Liver (tissue), 9 donors: ENCODE results near the gene UHMK1. TPM values are rescaled to one million over a fixed set of nuclear protein-coding genes. Genes with fewer than 3 reads are reported as not detected.

Experiments used
- DNase-seq: peaks from one replicate; pipeline ENCODE4 v3.0.0-alpha.2; 2017; ENCODE audit warnings: low spot score
- H3K27ac ChIP-seq, 2 donors: one replicate each; pipeline ENCODE4 v1.7.0; 2013; ENCODE audit warnings: inconsistent platforms in 2 of 2, low read length in 2 of 2, control low read depth in 1 of 2, low read depth in 1 of 2, mild to moderate bottlenecking in 1 of 2
- H3K27me3 ChIP-seq, 4 donors: one replicate each; pipeline versions ENCODE4 v1.6.1 to v1.7.0; 2013; ENCODE audit warnings: low read length in 3 of 4, inconsistent platforms in 1 of 4, mild to moderate bottlenecking in 1 of 4, moderate library complexity in 1 of 4; ENCODE audit not compliant: control insufficient read depth in 4 of 4, insufficient read depth in 4 of 4
- H3K36me3 ChIP-seq, 4 donors: one replicate each; pipeline versions ENCODE4 v1.6.1 to v1.7.0; 2013; ENCODE audit warnings: low read length in 3 of 4, mild to moderate bottlenecking in 3 of 4, low read depth in 1 of 4, moderate library complexity in 1 of 4; ENCODE audit not compliant: control insufficient read depth in 4 of 4, insufficient read depth in 3 of 4
- H3K4me1 ChIP-seq, 4 donors: one replicate each; pipeline versions ENCODE4 v1.6.1 to v1.7.0; 2013; ENCODE audit warnings: low read length in 3 of 4, mild to moderate bottlenecking in 3 of 4, moderate library complexity in 1 of 4; ENCODE audit not compliant: control insufficient read depth in 4 of 4, insufficient read depth in 4 of 4
- H3K4me3 ChIP-seq, 3 donors: one replicate each; pipeline versions ENCODE4 v1.6.1 to v1.7.0; 2013; ENCODE audit warnings: low read length in 3 of 3, control low read depth in 1 of 3, low read depth in 1 of 3, mild to moderate bottlenecking in 1 of 3
- H3K9ac ChIP-seq, 2 donors: one replicate each; pipeline ENCODE4 v1.7.0; 2013; ENCODE audit warnings: low read length in 2 of 2, mild to moderate bottlenecking in 2 of 2, moderate library complexity in 2 of 2, control low read depth in 1 of 2, low read depth in 1 of 2
- H3K9me3 ChIP-seq, 4 donors: one replicate each; pipeline versions ENCODE4 v1.6.1 to v1.7.0; 2013; ENCODE audit warnings: low read length in 3 of 4; ENCODE audit not compliant: control insufficient read depth in 4 of 4
- EGR1 ChIP-seq, 2 donors: IDR thresholded peaks; 2 replicates each; pipeline ENCODE4 v1.6.1; 2016 to 2018; ENCODE audit warnings: antibody characterized with exemption in 2 of 2, low read depth in 2 of 2
- FOXA1 ChIP-seq: IDR thresholded peaks from 2 replicates; pipeline ENCODE4 v1.6.1; 2016; ENCODE audit warnings: antibody characterized with exemption
- FOXA2 ChIP-seq: IDR thresholded peaks from 2 replicates; pipeline ENCODE4 v1.6.1; 2016; ENCODE audit warnings: antibody characterized with exemption
- GABPA ChIP-seq, 2 donors: IDR thresholded peaks in 1 of 2; conservative IDR thresholded peaks in 1 of 2; 2 replicates each; pipeline ENCODE4 v1.6.1; 2016; ENCODE audit warnings: antibody characterized with exemption in 2 of 2, mild to moderate bottlenecking in 1 of 2, moderate library complexity in 1 of 2
- HNF4A ChIP-seq, 2 donors: conservative IDR thresholded peaks; 2 replicates each; pipeline ENCODE4 v1.6.1; 2016; ENCODE audit warnings: antibody characterized with exemption in 2 of 2, mild to moderate bottlenecking in 2 of 2
- HNF4G ChIP-seq: IDR thresholded peaks from 2 replicates; pipeline ENCODE4 v1.6.1; 2016; ENCODE audit warnings: antibody characterized with exemption
- JUND ChIP-seq, 2 donors: IDR thresholded peaks; 2 replicates each; pipeline ENCODE4 v1.6.1; 2016; ENCODE audit warnings: antibody characterized with exemption in 2 of 2
- NR2F2 ChIP-seq: IDR thresholded peaks from 2 replicates; pipeline ENCODE4 v1.6.1; 2016; ENCODE audit warnings: antibody characterized with exemption
- RAD21 ChIP-seq, 2 donors: IDR thresholded peaks; 2 replicates each; pipeline ENCODE4 v1.6.1; 2016; ENCODE audit warnings: antibody characterized with exemption in 2 of 2, mild to moderate bottlenecking in 2 of 2
- RXRA ChIP-seq, 2 donors: IDR thresholded peaks; 2 replicates each; pipeline ENCODE4 v1.6.1; 2017 to 2018; ENCODE audit warnings: antibody characterized with exemption in 2 of 2, mild to moderate bottlenecking in 1 of 2
- SP1 ChIP-seq: IDR thresholded peaks from 2 replicates; pipeline ENCODE4 v1.6.1; 2018; ENCODE audit warnings: antibody characterized with exemption, mild to moderate bottlenecking
- TAF1 ChIP-seq: conservative IDR thresholded peaks from 2 replicates; pipeline ENCODE4 v1.6.1; 2016; ENCODE audit warnings: antibody characterized with exemption, mild to moderate bottlenecking
- YY1 ChIP-seq: IDR thresholded peaks from 2 replicates; pipeline ENCODE4 v1.6.1; 2016; ENCODE audit warnings: antibody characterized with exemption, mild to moderate bottlenecking
- WGBS: extraction: QIAGEN DNeasy Blood & Tissue Kit; methylation state at CpG from one replicate; pipeline ENCODE4 v1.1.7; 2013; 5-methylcytosine and 5-hydroxymethylcytosine counted together
- polyA plus RNA-seq, 2 donors: library from polyadenylated mRNA; stranded (reverse) in 1 of 2; unstranded in 1 of 2; fragments of 200-250 nt in 1 of 2; fragments of >200 nt in 1 of 2; fragmentation: Nextera tagmentation in 1 of 2; extraction: Ambion mirVana in 1 of 2; gene quantifications; one replicate each; pipeline versions ENCODE4 v1.2.1 to v1.2.3, GENCODE V29; 2013 to 2015
- total RNA-seq, 2 donors: library from RNA; depleted of rRNA; stranded (reverse); fragments of >200 nt; gene quantifications; one replicate each; pipeline ENCODE4 v1.2.3, GENCODE V29; 2014
- TF ChIP-seq, protein P1 (sequence below): IDR thresholded peaks from 2 replicates; pipeline ENCODE4 v1.6.1; 2016; ENCODE audit warnings: antibody characterized with exemption
- TF ChIP-seq, protein P2 (sequence below): fragments of 150-350 bp; IDR thresholded peaks from 2 replicates; pipeline ENCODE4 v1.5.1; 2017; ENCODE audit warnings: improper control_type of control experiment, low read depth, low read length; ENCODE audit not compliant: missing input control
- TF ChIP-seq, protein P3 (sequence below): IDR thresholded peaks from 2 replicates; pipeline ENCODE4 v1.6.1; 2016; ENCODE audit warnings: antibody characterized with exemption
- TF ChIP-seq, protein P4 (sequence below): IDR thresholded peaks from 2 replicates; pipeline ENCODE4 v1.6.1; 2016; ENCODE audit warnings: antibody characterized with exemption
- TF ChIP-seq, protein P5 (sequence below): IDR thresholded peaks from 2 replicates; pipeline ENCODE4 v1.6.1; 2016; ENCODE audit warnings: antibody characterized with exemption, mild to moderate bottlenecking
- donor health status: healthy.
- donor health status: healthy.
- donor health status: healthy.
- donor health status: healthy.
- donor health status: healthy.

The UHMK1 gene
- total and polyA plus RNA-seq, 4 donors: 15.8 to 64.3 (median 36.9) TPM

DNA sequence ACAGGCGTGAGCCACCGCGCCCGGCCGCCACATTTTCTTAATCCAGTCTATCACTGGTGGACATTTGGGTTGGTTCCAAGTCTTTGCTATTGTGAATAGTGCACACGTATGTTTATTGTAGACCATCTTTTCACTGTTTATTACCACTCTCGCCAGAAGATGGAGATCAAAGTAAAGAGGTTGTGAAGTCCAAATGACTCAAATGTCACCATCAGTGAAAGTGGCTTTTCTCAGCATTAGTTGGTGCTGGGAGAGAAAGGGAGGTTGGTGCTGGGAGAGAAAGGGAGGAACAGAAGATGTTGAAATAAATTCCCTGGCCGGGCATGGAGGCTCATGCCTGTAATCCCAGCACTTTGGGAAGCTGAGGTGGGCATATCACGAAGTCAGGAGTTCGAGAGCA, 10.4 kb upstream of the UHMK1 start:
- no peak for DNase-seq
- no peaks in the 10 kb centered on the region for H3K9me3 ChIP-seq
- 89% methylated on average over 10 of the region's 10 CpGs for WGBS
- H3K36me3 ChIP-seq: no peaks in the 10 kb centered on the region
- H3K27ac ChIP-seq: no peak overlapping the region
- no peak for TF ChIP-seq EGR1 (IDR thresholded peaks at IDR 0.05; ENCODE audit: low read depth in 2 of 2)
- no peak for TF ChIP-seq TAF1
- TF ChIP-seq, protein P1, sequence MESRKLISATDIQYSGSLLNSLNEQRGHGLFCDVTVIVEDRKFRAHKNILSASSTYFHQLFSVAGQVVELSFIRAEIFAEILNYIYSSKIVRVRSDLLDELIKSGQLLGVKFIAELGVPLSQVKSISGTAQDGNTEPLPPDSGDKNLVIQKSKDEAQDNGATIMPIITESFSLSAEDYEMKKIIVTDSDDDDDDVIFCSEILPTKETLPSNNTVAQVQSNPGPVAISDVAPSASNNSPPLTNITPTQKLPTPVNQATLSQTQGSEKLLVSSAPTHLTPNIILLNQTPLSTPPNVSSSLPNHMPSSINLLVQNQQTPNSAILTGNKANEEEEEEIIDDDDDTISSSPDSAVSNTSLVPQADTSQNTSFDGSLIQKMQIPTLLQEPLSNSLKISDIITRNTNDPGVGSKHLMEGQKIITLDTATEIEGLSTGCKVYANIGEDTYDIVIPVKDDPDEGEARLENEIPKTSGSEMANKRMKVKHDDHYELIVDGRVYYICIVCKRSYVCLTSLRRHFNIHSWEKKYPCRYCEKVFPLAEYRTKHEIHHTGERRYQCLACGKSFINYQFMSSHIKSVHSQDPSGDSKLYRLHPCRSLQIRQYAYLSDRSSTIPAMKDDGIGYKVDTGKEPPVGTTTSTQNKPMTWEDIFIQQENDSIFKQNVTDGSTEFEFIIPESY: no peak
- TF ChIP-seq, protein P2, sequence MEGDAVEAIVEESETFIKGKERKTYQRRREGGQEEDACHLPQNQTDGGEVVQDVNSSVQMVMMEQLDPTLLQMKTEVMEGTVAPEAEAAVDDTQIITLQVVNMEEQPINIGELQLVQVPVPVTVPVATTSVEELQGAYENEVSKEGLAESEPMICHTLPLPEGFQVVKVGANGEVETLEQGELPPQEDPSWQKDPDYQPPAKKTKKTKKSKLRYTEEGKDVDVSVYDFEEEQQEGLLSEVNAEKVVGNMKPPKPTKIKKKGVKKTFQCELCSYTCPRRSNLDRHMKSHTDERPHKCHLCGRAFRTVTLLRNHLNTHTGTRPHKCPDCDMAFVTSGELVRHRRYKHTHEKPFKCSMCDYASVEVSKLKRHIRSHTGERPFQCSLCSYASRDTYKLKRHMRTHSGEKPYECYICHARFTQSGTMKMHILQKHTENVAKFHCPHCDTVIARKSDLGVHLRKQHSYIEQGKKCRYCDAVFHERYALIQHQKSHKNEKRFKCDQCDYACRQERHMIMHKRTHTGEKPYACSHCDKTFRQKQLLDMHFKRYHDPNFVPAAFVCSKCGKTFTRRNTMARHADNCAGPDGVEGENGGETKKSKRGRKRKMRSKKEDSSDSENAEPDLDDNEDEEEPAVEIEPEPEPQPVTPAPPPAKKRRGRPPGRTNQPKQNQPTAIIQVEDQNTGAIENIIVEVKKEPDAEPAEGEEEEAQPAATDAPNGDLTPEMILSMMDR: no peak
- TF ChIP-seq HNF4G: no peak
- no peak for TF ChIP-seq RAD21 (IDR thresholded peaks at IDR 0.05)
- TF ChIP-seq FOXA2: no peak
- TF ChIP-seq, protein P3, sequence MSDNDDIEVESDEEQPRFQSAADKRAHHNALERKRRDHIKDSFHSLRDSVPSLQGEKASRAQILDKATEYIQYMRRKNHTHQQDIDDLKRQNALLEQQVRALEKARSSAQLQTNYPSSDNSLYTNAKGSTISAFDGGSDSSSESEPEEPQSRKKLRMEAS: no peak
- TF ChIP-seq HNF4A (conservative IDR thresholded peaks at IDR 0.05): no peak
- TF ChIP-seq, protein P4, sequence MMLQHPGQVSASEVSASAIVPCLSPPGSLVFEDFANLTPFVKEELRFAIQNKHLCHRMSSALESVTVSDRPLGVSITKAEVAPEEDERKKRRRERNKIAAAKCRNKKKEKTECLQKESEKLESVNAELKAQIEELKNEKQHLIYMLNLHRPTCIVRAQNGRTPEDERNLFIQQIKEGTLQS: no peak
- no peak for TF ChIP-seq GABPA (IDR thresholded peaks at IDR 0.05 in 1 of 2, conservative IDR thresholded peaks at IDR 0.05 in 1 of 2)
- no peak for TF ChIP-seq FOXA1
- no peak for TF ChIP-seq YY1
- TF ChIP-seq RXRA (IDR thresholded peaks at IDR 0.05): no peak
- no peak for TF ChIP-seq NR2F2
- TF ChIP-seq SP1: no peak
- TF ChIP-seq, protein P5, sequence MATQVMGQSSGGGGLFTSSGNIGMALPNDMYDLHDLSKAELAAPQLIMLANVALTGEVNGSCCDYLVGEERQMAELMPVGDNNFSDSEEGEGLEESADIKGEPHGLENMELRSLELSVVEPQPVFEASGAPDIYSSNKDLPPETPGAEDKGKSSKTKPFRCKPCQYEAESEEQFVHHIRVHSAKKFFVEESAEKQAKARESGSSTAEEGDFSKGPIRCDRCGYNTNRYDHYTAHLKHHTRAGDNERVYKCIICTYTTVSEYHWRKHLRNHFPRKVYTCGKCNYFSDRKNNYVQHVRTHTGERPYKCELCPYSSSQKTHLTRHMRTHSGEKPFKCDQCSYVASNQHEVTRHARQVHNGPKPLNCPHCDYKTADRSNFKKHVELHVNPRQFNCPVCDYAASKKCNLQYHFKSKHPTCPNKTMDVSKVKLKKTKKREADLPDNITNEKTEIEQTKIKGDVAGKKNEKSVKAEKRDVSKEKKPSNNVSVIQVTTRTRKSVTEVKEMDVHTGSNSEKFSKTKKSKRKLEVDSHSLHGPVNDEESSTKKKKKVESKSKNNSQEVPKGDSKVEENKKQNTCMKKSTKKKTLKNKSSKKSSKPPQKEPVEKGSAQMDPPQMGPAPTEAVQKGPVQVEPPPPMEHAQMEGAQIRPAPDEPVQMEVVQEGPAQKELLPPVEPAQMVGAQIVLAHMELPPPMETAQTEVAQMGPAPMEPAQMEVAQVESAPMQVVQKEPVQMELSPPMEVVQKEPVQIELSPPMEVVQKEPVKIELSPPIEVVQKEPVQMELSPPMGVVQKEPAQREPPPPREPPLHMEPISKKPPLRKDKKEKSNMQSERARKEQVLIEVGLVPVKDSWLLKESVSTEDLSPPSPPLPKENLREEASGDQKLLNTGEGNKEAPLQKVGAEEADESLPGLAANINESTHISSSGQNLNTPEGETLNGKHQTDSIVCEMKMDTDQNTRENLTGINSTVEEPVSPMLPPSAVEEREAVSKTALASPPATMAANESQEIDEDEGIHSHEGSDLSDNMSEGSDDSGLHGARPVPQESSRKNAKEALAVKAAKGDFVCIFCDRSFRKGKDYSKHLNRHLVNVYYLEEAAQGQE: no peak
- no peak for TF ChIP-seq JUND (IDR thresholded peaks at IDR 0.05)
- no peak overlapping the region for H3K9ac ChIP-seq
- H3K4me3 ChIP-seq: no peak overlapping the region
- no peaks in the 10 kb centered on the region for H3K4me1 ChIP-seq
- H3K27me3 ChIP-seq: no peaks in the 10 kb centered on the region
